Measurements from ENCODE around the gene COL4A6. TPM values are rescaled to one million over a fixed set of nuclear protein-coding genes. Genes with fewer than 3 reads are reported as not detected.
A peak's percentile ranks its signal among the peaks of the same experiment; 100 is the strongest.

COL4A6 gene
- total RNA-seq, 1 donor from 2014 or later = 1.0 TPM

- Histone ChIP-seq H3K4me1 (ENCODE audit: control insufficient read depth in 3 of 3, insufficient read depth in 3 of 3, low read length in 3 of 3) (peaks cover 0 to 4% (median 2%) of the 10 kb centered on the region in 3 donors), H3K36me3 (ENCODE audit: control insufficient read depth in 3 of 3, insufficient read depth in 3 of 3, low read length in 3 of 3) (no peaks in the 10 kb centered on the region), H3K27ac (ENCODE audit: low read depth, low read length) (no peak overlapping the region), H3K4me3 (ENCODE audit: low read length in 3 of 3) (no peak overlapping the region), H3K9ac (ENCODE audit: low read depth in 1 of 3, low read length in 3 of 3) (no peak overlapping the region), H3K9me3 (ENCODE audit: control insufficient read depth in 3 of 3, low read length in 3 of 3) (no peaks in the 10 kb centered on the region), H3K27me3 (ENCODE audit: control insufficient read depth in 3 of 3, insufficient read depth in 3 of 3, low read length in 3 of 3) (no peaks in the 10 kb centered on the region)
Measured at GRCh38 chrX:108442901-108443464, 4.8 kb upstream of the COL4A6 start.

- Histone ChIP-seq H3K4me1 (ENCODE audit: control insufficient read depth in 3 of 3, insufficient read depth in 3 of 3, low read length in 3 of 3) (peaks cover 2 to 4% (median 4%) of the 10 kb centered on the region in 3 donors), H3K27ac (ENCODE audit: low read depth, low read length) (peak overlapping the region; percentile 58), H3K27me3 (ENCODE audit: control insufficient read depth in 3 of 3, insufficient read depth in 3 of 3, low read length in 3 of 3) (peaks cover 0 to 8% (median 0%) of the 10 kb centered on the region in 3 donors), H3K36me3 (ENCODE audit: control insufficient read depth in 3 of 3, insufficient read depth in 3 of 3, low read length in 3 of 3) (no peaks in the 10 kb centered on the region), H3K4me3 (ENCODE audit: low read length in 3 of 3) (peak overlapping the region; percentile 64 to 74 (median 73)), H3K9me3 (ENCODE audit: control insufficient read depth in 3 of 3, low read length in 3 of 3) (no peaks in the 10 kb centered on the region), H3K9ac (ENCODE audit: low read depth in 1 of 3, low read length in 3 of 3) (peak overlapping the region; percentile 66 to 85 (median 76))
Measured at GRCh38 chrX:108439961-108440696, 1.9 kb upstream of the COL4A6 start.

- H3K4me1 ChIP-seq (ENCODE audit: control insufficient read depth in 3 of 3, insufficient read depth in 3 of 3, low read length in 3 of 3) = peaks cover 2 to 4% (median 4%) of the 10 kb centered on the region in 3 donors
- no peaks in the 10 kb centered on the region for H3K9me3 ChIP-seq (ENCODE audit: control insufficient read depth in 3 of 3, low read length in 3 of 3)
- H3K27me3 ChIP-seq (ENCODE audit: control insufficient read depth in 3 of 3, insufficient read depth in 3 of 3, low read length in 3 of 3) = peaks cover 0 to 8% (median 0%) of the 10 kb centered on the region in 3 donors
- H3K4me3 ChIP-seq (ENCODE audit: low read length in 3 of 3) = peak within 1 kb of the TSS; percentile 64 to 74 (median 73)
- peak within 1 kb of the TSS; percentile 66 to 85 (median 76) for H3K9ac ChIP-seq (ENCODE audit: low read depth in 1 of 3, low read length in 3 of 3)
- H3K27ac ChIP-seq (ENCODE audit: low read depth, low read length) = peak within 1 kb of the TSS; percentile 58
- no peaks in the 10 kb centered on the region for H3K36me3 ChIP-seq (ENCODE audit: control insufficient read depth in 3 of 3, insufficient read depth in 3 of 3, low read length in 3 of 3)
Measured at GRCh38 chrX:108439426-108439942, 1.3 kb upstream of the COL4A6 start, which contains the start of gene COL4A5. TSS of gene COL4A5 (plus strand) at chrX:108439838. CDS start at chrX:108440126, 288 bp downstream.

- Histone ChIP-seq H3K9me3 (ENCODE audit: control insufficient read depth in 3 of 3, low read length in 3 of 3) (no peaks in the 10 kb centered on the region), H3K4me1 (ENCODE audit: control insufficient read depth in 3 of 3, insufficient read depth in 3 of 3, low read length in 3 of 3) (peaks cover 2 to 4% (median 4%) of the 10 kb centered on the region in 3 donors), H3K4me3 (ENCODE audit: low read length in 3 of 3) (peak overlapping the region in 2 of 3 donors; percentile 17 to 45), H3K9ac (ENCODE audit: low read depth in 1 of 3, low read length in 3 of 3) (peak overlapping the region in 1 of 3 donors; percentile 64), H3K27me3 (ENCODE audit: control insufficient read depth in 3 of 3, insufficient read depth in 3 of 3, low read length in 3 of 3) (peaks cover 0 to 8% (median 0%) of the 10 kb centered on the region in 3 donors), H3K27ac (ENCODE audit: low read depth, low read length) (no peak overlapping the region), H3K36me3 (ENCODE audit: control insufficient read depth in 3 of 3, insufficient read depth in 3 of 3, low read length in 3 of 3) (no peaks in the 10 kb centered on the region)
Measured at GRCh38 chrX:108437349-108438109, 693 bp downstream of the COL4A6 start.

- no peak overlapping the region for H3K4me3 ChIP-seq (ENCODE audit: low read length in 3 of 3)
- H3K27ac ChIP-seq (ENCODE audit: low read depth, low read length) = no peak overlapping the region
- peaks cover 2 to 4% (median 4%) of the 10 kb centered on the region in 3 donors for H3K4me1 ChIP-seq (ENCODE audit: control insufficient read depth in 3 of 3, insufficient read depth in 3 of 3, low read length in 3 of 3)
- H3K9ac ChIP-seq (ENCODE audit: low read depth in 1 of 3, low read length in 3 of 3) = no peak overlapping the region
- H3K27me3 ChIP-seq (ENCODE audit: control insufficient read depth in 3 of 3, insufficient read depth in 3 of 3, low read length in 3 of 3) = peaks cover 0 to 8% (median 0%) of the 10 kb centered on the region in 3 donors
- H3K9me3 ChIP-seq (ENCODE audit: control insufficient read depth in 3 of 3, low read length in 3 of 3) = no peaks in the 10 kb centered on the region
- no peaks in the 10 kb centered on the region for H3K36me3 ChIP-seq (ENCODE audit: control insufficient read depth in 3 of 3, insufficient read depth in 3 of 3, low read length in 3 of 3)
Measured at GRCh38 chrX:108435261-108435660, 3.0 kb downstream of the COL4A6 start.

- H3K4me1 ChIP-seq (ENCODE audit: control insufficient read depth in 3 of 3, insufficient read depth in 3 of 3, low read length in 3 of 3) = no peaks in the 10 kb centered on the region
- no peak overlapping the region for H3K9ac ChIP-seq (ENCODE audit: low read depth in 1 of 3, low read length in 3 of 3)
- H3K4me3 ChIP-seq (ENCODE audit: low read length in 3 of 3) = no peak overlapping the region
- no peaks in the 10 kb centered on the region for H3K9me3 ChIP-seq (ENCODE audit: control insufficient read depth in 3 of 3, low read length in 3 of 3)
- no peak overlapping the region for H3K27ac ChIP-seq (ENCODE audit: low read depth, low read length)
- H3K36me3 ChIP-seq (ENCODE audit: control insufficient read depth in 3 of 3, insufficient read depth in 3 of 3, low read length in 3 of 3) = no peaks in the 10 kb centered on the region
- no peaks in the 10 kb centered on the region for H3K27me3 ChIP-seq (ENCODE audit: control insufficient read depth in 3 of 3, insufficient read depth in 3 of 3, low read length in 3 of 3)
Measured at GRCh38 chrX:108426262-108426661, 12.0 kb downstream of the COL4A6 start.

GRCh38 chrX:108420481-108420880, 17.7 kb downstream of the COL4A6 start:
- Histone ChIP-seq H3K4me3 (ENCODE audit: low read length in 3 of 3) (no peak overlapping the region), H3K27ac (ENCODE audit: low read depth, low read length) (no peak overlapping the region), H3K36me3 (ENCODE audit: control insufficient read depth in 3 of 3, insufficient read depth in 3 of 3, low read length in 3 of 3) (no peaks in the 10 kb centered on the region), H3K9me3 (ENCODE audit: control insufficient read depth in 3 of 3, low read length in 3 of 3) (no peaks in the 10 kb centered on the region), H3K9ac (ENCODE audit: low read depth in 1 of 3, low read length in 3 of 3) (no peak overlapping the region), H3K4me1 (ENCODE audit: control insufficient read depth in 3 of 3, insufficient read depth in 3 of 3, low read length in 3 of 3) (no peaks in the 10 kb centered on the region), H3K27me3 (ENCODE audit: control insufficient read depth in 3 of 3, insufficient read depth in 3 of 3, low read length in 3 of 3) (no peaks in the 10 kb centered on the region)

GRCh38 chrX:108419401-108419800, 18.8 kb downstream of the COL4A6 start:
- no peaks in the 10 kb centered on the region for H3K36me3 ChIP-seq (ENCODE audit: control insufficient read depth in 3 of 3, insufficient read depth in 3 of 3, low read length in 3 of 3)
- H3K4me1 ChIP-seq (ENCODE audit: control insufficient read depth in 3 of 3, insufficient read depth in 3 of 3, low read length in 3 of 3) = no peaks in the 10 kb centered on the region
- H3K27me3 ChIP-seq (ENCODE audit: control insufficient read depth in 3 of 3, insufficient read depth in 3 of 3, low read length in 3 of 3) = no peaks in the 10 kb centered on the region
- H3K9ac ChIP-seq (ENCODE audit: low read depth in 1 of 3, low read length in 3 of 3) = no peak overlapping the region
- H3K4me3 ChIP-seq (ENCODE audit: low read length in 3 of 3) = no peak overlapping the region
- no peak overlapping the region for H3K27ac ChIP-seq (ENCODE audit: low read depth, low read length)
- H3K9me3 ChIP-seq (ENCODE audit: control insufficient read depth in 3 of 3, low read length in 3 of 3) = no peaks in the 10 kb centered on the region

- H3K4me3 ChIP-seq (ENCODE audit: low read length in 3 of 3) = no peak overlapping the region
- H3K36me3 ChIP-seq (ENCODE audit: control insufficient read depth in 3 of 3, insufficient read depth in 3 of 3, low read length in 3 of 3) = no peaks in the 10 kb centered on the region
- no peaks in the 10 kb centered on the region for H3K27me3 ChIP-seq (ENCODE audit: control insufficient read depth in 3 of 3, insufficient read depth in 3 of 3, low read length in 3 of 3)
- H3K9me3 ChIP-seq (ENCODE audit: control insufficient read depth in 3 of 3, low read length in 3 of 3) = no peaks in the 10 kb centered on the region
- no peak overlapping the region for H3K9ac ChIP-seq (ENCODE audit: low read depth in 1 of 3, low read length in 3 of 3)
- H3K4me1 ChIP-seq (ENCODE audit: control insufficient read depth in 3 of 3, insufficient read depth in 3 of 3, low read length in 3 of 3) = no peaks in the 10 kb centered on the region
- H3K27ac ChIP-seq (ENCODE audit: low read depth, low read length) = no peak overlapping the region
Measured at GRCh38 chrX:108417257-108417656, 21.0 kb downstream of the COL4A6 start.
